Hypothalamus (tissue), 51 donors: ENCODE measurements around the gene DUSP18.
"Not testable (repeated sequence)": the region's sequence is repeated elsewhere in the genome, so short reads cannot be mapped to it uniquely, and the experiment has no call there.

ENCODE experiments used
- DNase-seq, 51 donors: peaks; one replicate each; lab custom pipeline; 2025; lab: John Stamatoyannopoulos, UW

Gene DUSP18

DNA sequence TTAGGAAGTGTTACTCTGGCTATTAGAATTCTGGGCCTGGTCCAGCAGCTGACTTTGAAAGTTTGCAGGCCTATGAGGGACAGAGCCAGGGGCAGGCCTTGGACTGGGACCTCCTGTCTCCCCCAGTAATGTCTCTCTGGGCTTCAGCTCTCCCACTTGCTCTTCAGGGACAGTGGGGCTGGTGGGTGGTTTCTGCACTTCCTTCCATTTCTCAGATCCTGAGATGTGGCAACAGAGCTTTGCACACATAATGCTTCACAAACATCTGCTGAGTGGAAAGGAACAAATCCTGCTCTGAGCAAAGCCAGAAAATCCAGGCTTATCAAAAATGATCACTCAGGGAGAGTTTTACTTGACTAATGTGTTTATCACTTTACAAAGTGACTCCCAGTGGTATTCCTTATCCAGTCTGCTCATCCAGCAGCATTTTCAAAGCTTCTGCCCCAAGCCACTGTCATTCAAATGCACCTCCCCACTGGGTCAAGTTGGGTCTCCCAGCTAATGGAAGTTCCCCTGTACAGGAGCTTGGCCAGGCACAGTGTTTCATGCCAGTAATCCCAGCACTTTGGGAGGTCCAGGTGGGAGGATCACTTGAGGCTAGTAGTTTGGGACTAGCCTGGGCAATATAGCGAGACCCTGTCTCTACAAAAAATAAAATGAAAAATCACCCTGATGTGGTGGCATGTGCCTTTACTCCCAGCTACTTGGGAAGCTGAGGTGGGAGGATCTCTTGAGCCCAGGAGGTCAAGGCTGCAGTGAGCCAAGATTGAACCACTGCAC is 13.5 kb upstream of the DUSP18 start:
- DNase-seq = peak in 1 of 51 donors; percentile 41

DNA sequence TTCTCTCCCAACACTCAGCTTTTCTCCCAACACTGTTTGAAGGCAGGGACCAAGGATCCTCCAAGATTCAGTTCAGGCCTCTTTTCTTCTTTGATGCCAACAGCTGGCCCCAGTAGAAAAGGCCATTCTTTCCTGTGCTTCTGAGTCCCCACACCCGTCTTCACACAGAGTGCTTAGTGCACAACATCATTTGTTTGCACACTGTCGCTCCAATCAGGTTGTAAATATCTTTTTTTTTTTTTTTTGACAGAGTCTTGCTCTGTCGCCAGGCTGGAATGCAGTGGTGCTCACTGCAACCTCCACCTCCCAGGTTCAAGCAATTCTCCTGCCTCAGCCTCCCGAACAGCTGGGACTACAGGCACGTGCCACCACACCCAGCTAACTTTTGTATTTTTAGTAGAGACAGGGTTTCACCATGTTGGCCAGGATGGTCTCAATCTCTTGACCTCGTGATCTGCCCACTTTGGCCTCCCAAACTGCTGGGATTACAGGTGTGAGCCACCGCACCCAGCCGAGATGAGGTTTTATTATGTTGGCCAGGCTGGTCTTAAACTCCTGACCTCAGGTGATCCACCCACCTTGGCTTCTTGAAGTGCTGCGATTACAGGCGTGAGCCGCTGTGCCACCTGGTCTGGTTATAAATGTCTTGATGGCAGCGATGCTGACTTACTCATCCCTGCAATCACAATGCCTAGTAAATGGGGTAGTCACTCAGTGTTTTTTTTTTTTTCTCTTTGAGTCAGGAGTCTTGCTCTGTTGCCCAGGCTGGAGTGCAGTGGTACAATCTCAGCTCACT is 12.4 kb upstream of the DUSP18 start:
- not testable (repeated sequence) for DNase-seq

GRCh38 chr22:30676565-30676964 is 8.9 kb upstream of the DUSP18 start:
- not testable (repeated sequence) for DNase-seq

DNA sequence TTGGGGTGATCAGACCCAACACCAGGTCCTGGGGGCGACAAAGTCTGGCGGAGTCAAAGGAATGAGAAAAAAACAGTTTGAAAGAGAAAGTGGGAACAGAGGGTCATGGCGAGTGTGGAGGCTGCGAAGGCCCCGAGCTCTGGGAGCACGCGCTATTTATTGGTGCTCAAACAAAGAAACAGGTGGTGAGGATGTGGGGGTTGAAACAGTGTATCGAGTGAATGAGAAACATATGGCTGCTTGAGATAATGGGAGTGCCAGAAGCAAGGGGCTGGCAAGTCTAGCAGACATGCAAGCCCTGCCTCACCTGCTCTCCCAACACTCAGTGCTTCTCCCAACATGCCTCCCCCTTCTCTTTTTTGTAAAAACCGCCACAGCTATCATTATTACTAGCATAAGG is 7.8 kb upstream of the DUSP18 start:
- no peak for DNase-seq

DNA sequence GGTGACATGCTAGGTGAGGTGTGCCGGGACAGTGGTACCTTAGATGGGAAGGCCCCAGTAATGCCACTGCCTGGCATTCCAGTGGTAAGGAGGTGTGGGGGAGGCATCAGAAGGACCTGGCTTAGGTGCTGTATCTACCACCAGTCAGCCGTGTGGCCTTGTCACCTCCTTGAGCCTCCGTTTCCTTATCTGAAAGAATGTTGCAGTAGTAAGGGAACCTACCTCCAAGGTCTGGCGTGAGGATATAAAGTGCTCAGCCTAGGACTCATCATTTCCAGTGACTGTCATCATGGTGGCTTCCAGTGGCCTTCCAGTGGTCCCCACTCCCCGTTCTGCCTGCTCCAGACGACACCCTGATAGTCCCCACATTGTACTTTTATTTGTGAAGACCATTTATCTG is 6.8 kb upstream of the DUSP18 start:
- no peak for DNase-seq

- DNase-seq = no peak
Observed at GRCh38 chr22:30673136-30673535, 5.5 kb upstream of the DUSP18 start.

- no peak for DNase-seq
Observed at GRCh38 chr22:30671071-30671470, 3.4 kb upstream of the DUSP18 start.

GRCh38 chr22:30668386-30668710 is 673 bp upstream of the DUSP18 start:
- no peak for DNase-seq

- DNase-seq = peak in 2 of 51 donors; percentile 43 to 55
Observed at GRCh38 chr22:30667107-30667493, 575 bp downstream of the DUSP18 start.

DNA sequence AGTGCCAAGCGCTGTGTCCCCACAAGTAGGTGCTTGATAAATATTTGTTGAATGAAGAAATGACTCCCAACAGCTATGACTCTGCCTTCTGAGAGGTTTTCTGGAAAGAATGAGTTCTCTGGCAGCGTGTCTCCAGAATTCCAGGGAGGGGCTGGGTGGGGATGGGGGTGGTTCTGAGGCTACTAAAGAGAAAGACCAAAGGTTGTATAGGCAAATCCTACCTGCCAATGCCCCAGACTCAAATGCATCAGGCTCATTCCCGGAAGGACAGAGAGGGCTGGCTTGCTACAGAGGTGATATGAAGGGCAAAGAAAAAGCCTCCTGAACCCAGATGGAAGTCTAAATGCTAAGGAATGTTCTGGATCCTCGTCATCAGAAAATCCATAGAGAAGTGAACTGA is 1.9 kb downstream of the DUSP18 start:
- DNase-seq = no peak

DNA sequence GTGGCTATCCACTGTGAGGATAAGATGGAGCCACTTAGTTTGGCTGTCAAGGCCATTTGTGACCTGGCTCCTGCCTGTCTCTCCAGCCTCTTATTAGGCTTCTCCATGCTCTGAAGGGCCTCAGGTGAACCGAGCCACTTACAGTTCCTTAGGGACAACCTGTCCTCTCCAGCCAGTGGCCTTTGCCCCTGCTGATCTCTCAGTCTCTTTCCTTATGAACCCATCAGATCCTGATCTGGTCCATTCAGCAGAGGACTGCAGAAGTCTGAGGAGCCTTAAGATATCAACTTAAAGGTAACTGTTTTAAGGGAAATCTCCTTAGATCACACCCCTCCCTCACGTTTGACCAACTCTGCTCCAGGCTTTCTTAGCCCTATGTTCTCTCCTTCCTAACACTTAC is 2.4 kb downstream of the DUSP18 start:
- DNase-seq = no peak

DNA sequence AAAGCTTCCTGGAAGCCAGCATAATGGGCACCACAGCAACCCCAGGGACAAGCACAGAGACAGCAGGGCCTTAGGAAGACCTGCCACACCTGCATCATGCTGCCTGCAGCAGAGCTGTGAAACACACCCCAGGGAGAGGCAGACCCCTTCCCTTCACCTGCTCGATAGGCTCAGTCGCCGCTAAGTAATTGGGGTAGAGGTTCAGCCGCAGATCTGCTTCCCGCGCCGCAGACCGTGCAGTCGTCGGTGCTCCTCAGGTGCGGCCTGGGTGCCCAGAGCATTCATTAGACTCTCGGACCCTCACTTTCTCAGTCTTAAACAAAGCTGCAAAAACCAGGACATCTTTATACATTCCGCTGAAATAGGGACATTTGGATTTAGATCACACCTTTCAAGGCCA is 2.9 kb downstream of the DUSP18 start:
- no peak for DNase-seq

DNA sequence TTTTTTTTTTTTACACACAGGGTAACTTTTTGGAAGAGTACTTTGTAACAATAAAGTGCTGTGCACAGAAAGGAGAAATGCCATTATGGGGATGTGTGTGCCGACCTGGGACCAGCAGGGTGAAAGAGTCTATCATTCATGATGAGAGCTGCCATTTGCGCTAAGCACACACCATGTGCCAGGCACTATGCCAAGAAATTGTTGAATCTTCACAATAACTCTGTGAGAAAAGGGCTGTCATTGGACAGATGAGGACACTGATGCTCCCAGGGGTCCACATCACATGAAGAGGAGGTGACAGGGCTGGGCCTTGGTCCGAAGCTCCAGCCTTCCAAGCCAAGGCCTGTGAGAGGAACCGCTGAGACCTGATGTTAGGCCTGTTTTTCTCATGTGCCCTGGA is 5.6 kb downstream of the DUSP18 start:
- no peak for DNase-seq

- no peak for DNase-seq
Observed at GRCh38 chr22:30655532-30655931, 12.1 kb downstream of the DUSP18 start.

DNA sequence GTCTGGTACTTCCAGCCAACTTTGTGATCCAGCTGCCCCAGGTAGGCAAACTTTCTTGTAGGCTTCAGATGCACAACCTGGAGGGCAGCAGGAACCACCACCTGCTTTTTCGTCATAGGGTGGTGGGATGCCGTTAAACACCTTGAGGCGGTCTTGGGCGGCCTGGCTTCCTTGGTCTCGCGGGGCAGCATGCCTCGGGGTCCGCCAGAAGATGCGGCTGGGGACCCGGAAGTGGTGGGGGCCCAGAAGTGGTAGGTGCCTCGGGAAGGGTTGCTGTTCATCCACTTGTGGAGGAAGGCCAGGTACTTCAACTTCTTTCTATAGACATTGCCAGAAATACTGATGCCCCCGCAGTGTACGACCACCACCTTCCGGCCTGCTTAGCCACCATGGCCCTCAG is 13.3 kb downstream of the DUSP18 start:
- no peak for DNase-seq

DNA sequence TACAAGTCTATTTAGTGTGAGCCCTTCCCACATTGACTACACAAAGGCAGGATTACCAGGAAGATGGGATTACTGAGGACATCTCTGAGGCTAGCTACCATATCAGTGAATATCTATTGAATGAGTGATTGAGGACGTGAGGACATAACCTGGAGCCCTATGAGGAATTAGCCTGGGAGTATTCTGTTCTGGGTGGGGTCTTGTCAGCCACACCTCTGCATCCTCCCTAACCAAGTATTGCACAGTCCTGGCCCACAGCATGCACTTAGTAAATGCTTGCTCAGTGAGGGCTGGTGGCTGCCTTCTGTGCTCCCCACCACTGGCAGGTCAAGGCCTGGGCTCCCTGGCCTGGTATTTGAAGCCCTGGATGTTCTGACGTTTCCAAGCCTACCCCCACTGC is 14.8 kb downstream of the DUSP18 start:
- DNase-seq = no peak

DNA sequence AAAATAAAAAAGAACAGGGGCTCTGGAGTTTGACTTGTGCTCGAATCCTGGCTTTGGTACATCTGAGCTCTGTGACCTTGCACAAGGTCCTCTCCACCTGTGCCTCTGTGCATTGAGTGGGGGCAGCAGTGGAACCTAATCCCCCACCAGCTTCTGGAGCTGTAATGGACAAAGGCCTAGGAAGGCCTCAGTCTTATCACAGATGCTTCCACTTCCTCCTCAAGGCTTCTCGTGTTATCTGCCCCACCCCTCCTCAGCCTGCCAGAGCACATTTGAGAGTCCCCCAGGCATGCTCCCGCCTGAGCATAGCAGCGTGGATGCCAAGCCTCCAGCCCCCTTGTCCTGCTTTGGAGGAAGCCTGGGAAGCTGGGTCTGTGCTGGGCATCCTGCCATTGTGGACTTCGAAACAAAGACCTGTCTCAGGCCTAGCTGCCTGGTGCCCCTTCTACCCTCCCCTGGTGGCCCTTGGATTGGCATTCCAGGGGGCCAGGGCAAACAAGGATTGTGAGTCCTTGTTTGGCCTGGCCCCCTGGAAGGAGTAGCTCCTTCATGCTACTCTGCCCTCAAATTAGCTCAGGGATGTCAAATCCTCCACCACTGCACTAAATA is 17.1 kb downstream of the DUSP18 start:
- peak in 45 of 51 donors; percentile 13 to 87 (median 57) for DNase-seq

GRCh38 chr22:30649430-30650007 is 18.2 kb downstream of the DUSP18 start:
- DNase-seq = peak in 4 of 51 donors; percentile 9 to 71 (median 15)

GRCh38 chr22:30648825-30649224 is 18.9 kb downstream of the DUSP18 start:
- DNase-seq = no peak

GRCh38 chr22:30647536-30647935 is 20.1 kb downstream of the DUSP18 start:
- no peak for DNase-seq

DNA sequence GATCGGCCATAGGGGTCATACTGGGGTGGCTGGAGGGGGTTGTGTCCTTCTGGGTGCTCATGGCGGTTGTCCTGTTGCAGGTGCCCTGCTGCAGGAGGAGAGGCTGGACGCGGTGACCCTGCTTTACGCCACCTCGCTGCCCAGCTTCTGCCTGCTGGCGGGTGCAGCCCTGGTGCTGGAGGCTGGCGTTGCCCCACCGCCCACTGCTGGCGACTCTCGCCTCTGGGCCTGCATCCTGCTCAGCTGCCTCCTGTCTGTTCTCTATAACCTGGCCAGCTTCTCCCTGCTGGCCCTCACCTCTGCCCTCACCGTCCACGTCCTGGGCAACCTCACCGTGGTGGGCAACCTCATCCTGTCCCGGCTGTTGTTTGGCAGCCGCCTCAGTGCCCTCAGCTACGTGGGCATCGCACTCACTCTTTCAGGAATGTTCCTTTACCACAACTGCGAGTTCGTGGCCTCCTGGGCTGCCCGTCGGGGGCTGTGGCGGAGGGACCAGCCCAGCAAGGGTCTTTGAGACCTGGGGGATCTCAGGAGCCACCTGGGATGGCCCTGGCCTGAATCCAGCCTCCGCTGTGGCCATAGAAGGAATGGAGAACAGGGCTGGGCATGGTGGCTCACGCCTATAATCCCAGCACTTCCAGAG is 21.0 kb downstream of the DUSP18 start:
- DNase-seq = no peak
